HepG2 (cell line): ENCODE data around the gene ACAT2. TPM values are rescaled to one million over a fixed set of nuclear protein-coding genes. Genes with fewer than 3 reads are reported as not detected.

Experiments
- FIP1L1 ChIP-seq: fragments of 200-400 bp; formaldehyde crosslinking; IDR thresholded peaks from 2 replicates; pipeline ENCODE4 v1.6.1; 2018; ENCODE audit warnings: low read depth, mild to moderate bottlenecking, low read length, moderate library complexity, borderline replicate concordance; ENCODE audit not compliant: insufficient read depth
- GTF2F1 ChIP-seq: fragments of 150-350 bp; IDR thresholded peaks from 2 replicates; pipeline ENCODE4 v1.6.1; 2014; ENCODE audit warnings: low read length
- MBD4 ChIP-seq: IDR thresholded peaks from 2 replicates; pipeline ENCODE4 v1.6.1; 2012; ENCODE audit warnings: low read length, inconsistent platforms, borderline replicate concordance
- NR2F1 ChIP-seq, 2 experiments: fragments of 450-650 bp in 1 of 2; formaldehyde crosslinking in 1 of 2; IDR thresholded peaks; 2 replicates each; pipeline versions ENCODE4 v1.5.0 to v1.6.1; 2016 to 2020; ENCODE audit warnings: mild to moderate bottlenecking in 1 of 2, missing compliant biosample characterization in 1 of 2, missing genetic modification reagents in 1 of 2, moderate library complexity in 1 of 2
- POLR2AphosphoS2 ChIP-seq: IDR thresholded peaks from 2 replicates; pipeline ENCODE4 v1.6.1; 2011; ENCODE audit warnings: low read depth, low read length, improper control_type of control experiment
- REXO4 ChIP-seq: sonication (generic); formaldehyde crosslinking; IDR thresholded peaks from 2 replicates; pipeline ENCODE4 v1.8.0; 2022; ENCODE audit warnings: missing genetic modification reagents, mild to moderate bottlenecking, borderline replicate concordance
- THYN1 ChIP-seq: sonication (generic); formaldehyde crosslinking; IDR thresholded peaks from 2 replicates; pipeline ENCODE4 v1.8.1; 2023; ENCODE audit warnings: low read depth, mild to moderate bottlenecking, moderate library complexity, missing genetic modification reagents, borderline replicate concordance
- ZNF510 ChIP-seq: sonication (generic); formaldehyde crosslinking; IDR thresholded peaks from 2 replicates; pipeline ENCODE4 v1.4.0; 2020; ENCODE audit warnings: low read depth, mild to moderate bottlenecking, missing genetic modification reagents
- ZNF563 ChIP-seq: sonication (generic); formaldehyde crosslinking; IDR thresholded peaks from 2 replicates; pipeline ENCODE4 v1.8.0; 2022; ENCODE audit warnings: mild to moderate bottlenecking, moderate library complexity, missing genetic modification reagents
- ZNF564 ChIP-seq: sonication (generic); formaldehyde crosslinking; IDR thresholded peaks from 2 replicates; pipeline ENCODE4 v1.8.1; 2023; ENCODE audit warnings: mild to moderate bottlenecking, missing genetic modification reagents
- ZNF567 ChIP-seq: sonication (generic); formaldehyde crosslinking; IDR thresholded peaks from 2 replicates; pipeline ENCODE4 v1.8.1; 2023; ENCODE audit warnings: mild to moderate bottlenecking, missing genetic modification reagents, borderline replicate concordance
- ZNF589 ChIP-seq: sonication (generic); formaldehyde crosslinking; conservative IDR thresholded peaks from 2 replicates; pipeline ENCODE4 v1.8.0; 2022; ENCODE audit warnings: mild to moderate bottlenecking, moderate library complexity, missing genetic modification reagents
- polyA plus RNA-seq, 8 experiments: library from polyadenylated mRNA; depleted of rRNA in 3 of 8; stranded (reverse) in 7 of 8; unstranded in 1 of 8; fragments of >200 nt; fragmentation: Illumina TruSeq in 4 of 8; extraction: Trizol in 4 of 8; gene quantifications; 2 replicates each; pipeline versions ENCODE4 v1.2.1 to v1.2.3, GENCODE V29; 2011 to 2016; ENCODE audit warnings: low read depth in 4 of 8, missing spikeins in 1 of 8, mixed read lengths in 1 of 8; ENCODE audit not compliant: insufficient read depth in 1 of 8
- total RNA-seq, 5 experiments: library from RNA; depleted of rRNA; stranded (reverse); fragments of >200 nt; fragmentation: Illumina TruSeq; extraction: Trizol; gene quantifications; 2 replicates each; pipeline ENCODE4 v1.2.3, GENCODE V29; 2016; ENCODE audit warnings: low read depth in 1 of 5
- TF ChIP-seq, protein P1 (sequence below): sonication (generic); formaldehyde crosslinking; IDR thresholded peaks from 2 replicates; pipeline ENCODE4 v1.4.0; 2020; ENCODE audit warnings: low read depth, mild to moderate bottlenecking, missing genetic modification reagents
- TF ChIP-seq, protein P2 (sequence below): sonication (generic); formaldehyde crosslinking; IDR thresholded peaks from 2 replicates; pipeline ENCODE4 v1.5.0; 2020; ENCODE audit warnings: missing genetic modification reagents
- TF ChIP-seq, protein P3 (sequence below): sonication (generic); formaldehyde crosslinking; IDR thresholded peaks from 2 replicates; pipeline ENCODE4 v1.5.1; 2020; ENCODE audit warnings: missing genetic modification reagents, mild to moderate bottlenecking, borderline replicate concordance
- TF ChIP-seq, protein P4 (sequence below): sonication (generic); formaldehyde crosslinking; IDR thresholded peaks from 2 replicates; pipeline ENCODE4 v1.4.0; 2020; ENCODE audit warnings: mild to moderate bottlenecking, missing genetic modification reagents
- TF ChIP-seq, protein P5 (sequence below): sonication (generic); formaldehyde crosslinking; IDR thresholded peaks from 2 replicates; pipeline ENCODE4 v1.4.0; 2020; ENCODE audit warnings: missing genetic modification reagents

ACAT2 gene
- total and polyA plus RNA-seq, 2 of the 13 experiments (the other 11 are each of a cell fraction or from before 2014, with no cell fraction given): 121 to 534 TPM

DNA sequence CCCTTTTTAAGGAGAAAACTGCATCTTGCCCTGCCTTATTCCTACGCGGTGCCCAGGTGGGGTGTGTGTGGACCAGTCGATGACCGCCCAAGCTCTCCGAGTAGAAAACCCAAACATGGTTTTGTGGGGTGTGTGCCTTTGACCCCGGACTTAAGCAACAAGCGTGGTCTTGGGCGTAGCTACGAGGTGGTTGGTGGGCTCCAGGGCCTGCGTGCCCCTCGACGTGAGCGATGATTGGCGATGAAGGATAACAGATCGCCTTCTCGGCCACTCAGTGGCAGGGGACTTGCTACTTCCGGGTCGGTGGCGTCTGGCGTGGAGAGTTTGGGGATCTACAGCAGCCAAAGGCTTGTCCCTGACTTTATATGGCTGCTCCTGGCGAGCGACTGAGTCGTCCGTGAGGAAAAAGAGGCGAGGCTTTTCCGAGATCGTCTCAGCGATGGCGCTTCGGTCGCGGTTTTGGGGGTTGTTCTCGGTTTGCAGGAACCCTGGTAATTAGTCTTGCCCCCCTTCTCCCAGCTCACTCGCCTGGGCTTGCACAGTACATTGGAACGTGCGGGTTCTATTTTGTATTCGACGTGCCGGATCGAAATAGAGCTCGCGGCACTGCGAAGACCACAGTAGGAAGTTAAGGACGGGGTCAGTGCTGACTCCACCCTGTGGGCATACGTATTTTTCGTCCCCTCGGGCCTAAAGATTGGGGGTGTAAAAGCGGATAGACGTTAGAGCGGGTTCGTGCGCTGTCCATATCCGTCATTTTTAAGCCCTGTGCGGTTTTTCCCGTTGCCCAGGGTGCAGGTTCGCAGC is 28.5 kb downstream of the ACAT2 start, which contains the start of gene MRPL18 (continued):
- TF ChIP-seq, protein P1, sequence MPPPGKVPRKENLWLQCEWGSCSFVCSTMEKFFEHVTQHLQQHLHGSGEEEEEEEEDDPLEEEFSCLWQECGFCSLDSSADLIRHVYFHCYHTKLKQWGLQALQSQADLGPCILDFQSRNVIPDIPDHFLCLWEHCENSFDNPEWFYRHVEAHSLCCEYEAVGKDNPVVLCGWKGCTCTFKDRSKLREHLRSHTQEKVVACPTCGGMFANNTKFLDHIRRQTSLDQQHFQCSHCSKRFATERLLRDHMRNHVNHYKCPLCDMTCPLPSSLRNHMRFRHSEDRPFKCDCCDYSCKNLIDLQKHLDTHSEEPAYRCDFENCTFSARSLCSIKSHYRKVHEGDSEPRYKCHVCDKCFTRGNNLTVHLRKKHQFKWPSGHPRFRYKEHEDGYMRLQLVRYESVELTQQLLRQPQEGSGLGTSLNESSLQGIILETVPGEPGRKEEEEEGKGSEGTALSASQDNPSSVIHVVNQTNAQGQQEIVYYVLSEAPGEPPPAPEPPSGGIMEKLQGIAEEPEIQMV (CRISPR knock-in tag): no peak
- TF ChIP-seq, protein P2, sequence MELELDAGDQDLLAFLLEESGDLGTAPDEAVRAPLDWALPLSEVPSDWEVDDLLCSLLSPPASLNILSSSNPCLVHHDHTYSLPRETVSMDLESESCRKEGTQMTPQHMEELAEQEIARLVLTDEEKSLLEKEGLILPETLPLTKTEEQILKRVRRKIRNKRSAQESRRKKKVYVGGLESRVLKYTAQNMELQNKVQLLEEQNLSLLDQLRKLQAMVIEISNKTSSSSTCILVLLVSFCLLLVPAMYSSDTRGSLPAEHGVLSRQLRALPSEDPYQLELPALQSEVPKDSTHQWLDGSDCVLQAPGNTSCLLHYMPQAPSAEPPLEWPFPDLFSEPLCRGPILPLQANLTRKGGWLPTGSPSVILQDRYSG (CRISPR knock-in tag): no peak
- TF ChIP-seq ZNF567 (CRISPR knock-in tag) (peak; percentile 22; the same call in 1 of the 2 replicates), MBD4 (no peak), ZNF564 (CRISPR knock-in tag) (no peak), GTF2F1 (0 out of 2 replicates have a peak, but pooled peaks have one; percentile 30), ZNF563 (CRISPR knock-in tag) (no peak; the same call in 1 of the 2 replicates), POLR2AphosphoS2 (no peak), FIP1L1 (no peak), ZNF589 (CRISPR knock-in tag) (0 out of 2 replicates have a peak, but pooled peaks have one; percentile 21), ZNF510 (CRISPR knock-in tag) (no peak; the same call in none of the 2 replicates), NR2F1 (CRISPR knock-in tag; IDR thresholded peaks at IDR 0.05) (peak; percentile 40 to 79; a peak in 2 of 4 replicates), REXO4 (CRISPR knock-in tag) (no peak), THYN1 (CRISPR knock-in tag) (no peak)
- TF ChIP-seq, protein P3, sequence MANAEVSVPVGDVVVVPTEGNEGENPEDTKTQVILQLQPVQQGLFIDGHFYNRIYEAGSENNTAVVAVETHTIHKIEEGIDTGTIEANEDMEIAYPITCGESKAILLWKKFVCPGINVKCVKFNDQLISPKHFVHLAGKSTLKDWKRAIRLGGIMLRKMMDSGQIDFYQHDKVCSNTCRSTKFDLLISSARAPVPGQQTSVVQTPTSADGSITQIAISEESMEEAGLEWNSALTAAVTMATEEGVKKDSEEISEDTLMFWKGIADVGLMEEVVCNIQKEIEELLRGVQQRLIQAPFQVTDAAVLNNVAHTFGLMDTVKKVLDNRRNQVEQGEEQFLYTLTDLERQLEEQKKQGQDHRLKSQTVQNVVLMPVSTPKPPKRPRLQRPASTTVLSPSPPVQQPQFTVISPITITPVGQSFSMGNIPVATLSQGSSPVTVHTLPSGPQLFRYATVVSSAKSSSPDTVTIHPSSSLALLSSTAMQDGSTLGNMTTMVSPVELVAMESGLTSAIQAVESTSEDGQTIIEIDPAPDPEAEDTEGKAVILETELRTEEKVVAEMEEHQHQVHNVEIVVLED (CRISPR knock-in tag): peak; percentile 98
- TF ChIP-seq, protein P4, sequence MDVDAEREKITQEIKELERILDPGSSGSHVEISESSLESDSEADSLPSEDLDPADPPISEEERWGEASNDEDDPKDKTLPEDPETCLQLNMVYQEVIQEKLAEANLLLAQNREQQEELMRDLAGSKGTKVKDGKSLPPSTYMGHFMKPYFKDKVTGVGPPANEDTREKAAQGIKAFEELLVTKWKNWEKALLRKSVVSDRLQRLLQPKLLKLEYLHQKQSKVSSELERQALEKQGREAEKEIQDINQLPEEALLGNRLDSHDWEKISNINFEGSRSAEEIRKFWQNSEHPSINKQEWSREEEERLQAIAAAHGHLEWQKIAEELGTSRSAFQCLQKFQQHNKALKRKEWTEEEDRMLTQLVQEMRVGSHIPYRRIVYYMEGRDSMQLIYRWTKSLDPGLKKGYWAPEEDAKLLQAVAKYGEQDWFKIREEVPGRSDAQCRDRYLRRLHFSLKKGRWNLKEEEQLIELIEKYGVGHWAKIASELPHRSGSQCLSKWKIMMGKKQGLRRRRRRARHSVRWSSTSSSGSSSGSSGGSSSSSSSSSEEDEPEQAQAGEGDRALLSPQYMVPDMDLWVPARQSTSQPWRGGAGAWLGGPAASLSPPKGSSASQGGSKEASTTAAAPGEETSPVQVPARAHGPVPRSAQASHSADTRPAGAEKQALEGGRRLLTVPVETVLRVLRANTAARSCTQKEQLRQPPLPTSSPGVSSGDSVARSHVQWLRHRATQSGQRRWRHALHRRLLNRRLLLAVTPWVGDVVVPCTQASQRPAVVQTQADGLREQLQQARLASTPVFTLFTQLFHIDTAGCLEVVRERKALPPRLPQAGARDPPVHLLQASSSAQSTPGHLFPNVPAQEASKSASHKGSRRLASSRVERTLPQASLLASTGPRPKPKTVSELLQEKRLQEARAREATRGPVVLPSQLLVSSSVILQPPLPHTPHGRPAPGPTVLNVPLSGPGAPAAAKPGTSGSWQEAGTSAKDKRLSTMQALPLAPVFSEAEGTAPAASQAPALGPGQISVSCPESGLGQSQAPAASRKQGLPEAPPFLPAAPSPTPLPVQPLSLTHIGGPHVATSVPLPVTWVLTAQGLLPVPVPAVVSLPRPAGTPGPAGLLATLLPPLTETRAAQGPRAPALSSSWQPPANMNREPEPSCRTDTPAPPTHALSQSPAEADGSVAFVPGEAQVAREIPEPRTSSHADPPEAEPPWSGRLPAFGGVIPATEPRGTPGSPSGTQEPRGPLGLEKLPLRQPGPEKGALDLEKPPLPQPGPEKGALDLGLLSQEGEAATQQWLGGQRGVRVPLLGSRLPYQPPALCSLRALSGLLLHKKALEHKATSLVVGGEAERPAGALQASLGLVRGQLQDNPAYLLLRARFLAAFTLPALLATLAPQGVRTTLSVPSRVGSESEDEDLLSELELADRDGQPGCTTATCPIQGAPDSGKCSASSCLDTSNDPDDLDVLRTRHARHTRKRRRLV (CRISPR knock-in tag): no peak
- TF ChIP-seq, protein P5, sequence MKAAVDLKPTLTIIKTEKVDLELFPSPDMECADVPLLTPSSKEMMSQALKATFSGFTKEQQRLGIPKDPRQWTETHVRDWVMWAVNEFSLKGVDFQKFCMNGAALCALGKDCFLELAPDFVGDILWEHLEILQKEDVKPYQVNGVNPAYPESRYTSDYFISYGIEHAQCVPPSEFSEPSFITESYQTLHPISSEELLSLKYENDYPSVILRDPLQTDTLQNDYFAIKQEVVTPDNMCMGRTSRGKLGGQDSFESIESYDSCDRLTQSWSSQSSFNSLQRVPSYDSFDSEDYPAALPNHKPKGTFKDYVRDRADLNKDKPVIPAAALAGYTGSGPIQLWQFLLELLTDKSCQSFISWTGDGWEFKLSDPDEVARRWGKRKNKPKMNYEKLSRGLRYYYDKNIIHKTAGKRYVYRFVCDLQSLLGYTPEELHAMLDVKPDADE (CRISPR knock-in tag): no peak
